HG03571 (cell line): ENCODE results near the gene ACMSD.

ENCODE experiments used
- ATAC-seq: cut with Tn5 transposase; IDR thresholded peaks from one replicate; pipeline ENCODE4 v1.9.1; 2021; ENCODE audit not compliant: unreplicated experiment

ACMSD gene

DNA sequence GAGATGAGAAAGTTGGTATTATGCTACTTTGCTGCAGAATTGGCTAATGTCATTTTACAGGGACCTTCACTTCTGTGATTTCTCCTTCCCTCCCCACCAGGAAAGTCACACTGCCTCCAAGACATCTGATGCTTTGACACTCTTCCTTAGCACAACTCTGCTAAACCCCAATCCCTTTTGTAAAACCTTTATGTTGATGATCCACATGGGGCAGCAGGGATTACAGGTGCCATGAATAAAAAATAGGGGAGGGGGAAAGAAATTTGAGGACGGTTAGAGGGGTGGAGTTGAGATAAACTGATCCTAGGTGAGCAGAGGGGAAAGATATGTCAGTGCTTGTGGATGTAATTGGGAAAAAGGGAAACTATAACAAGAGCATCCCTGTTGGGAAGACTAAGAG, 106.6 kb downstream of the ACMSD start:
- no peak for ATAC-seq

GRCh38 chr2:134946073-134946472, 107.7 kb downstream of the ACMSD start:
- no peak for ATAC-seq

DNA sequence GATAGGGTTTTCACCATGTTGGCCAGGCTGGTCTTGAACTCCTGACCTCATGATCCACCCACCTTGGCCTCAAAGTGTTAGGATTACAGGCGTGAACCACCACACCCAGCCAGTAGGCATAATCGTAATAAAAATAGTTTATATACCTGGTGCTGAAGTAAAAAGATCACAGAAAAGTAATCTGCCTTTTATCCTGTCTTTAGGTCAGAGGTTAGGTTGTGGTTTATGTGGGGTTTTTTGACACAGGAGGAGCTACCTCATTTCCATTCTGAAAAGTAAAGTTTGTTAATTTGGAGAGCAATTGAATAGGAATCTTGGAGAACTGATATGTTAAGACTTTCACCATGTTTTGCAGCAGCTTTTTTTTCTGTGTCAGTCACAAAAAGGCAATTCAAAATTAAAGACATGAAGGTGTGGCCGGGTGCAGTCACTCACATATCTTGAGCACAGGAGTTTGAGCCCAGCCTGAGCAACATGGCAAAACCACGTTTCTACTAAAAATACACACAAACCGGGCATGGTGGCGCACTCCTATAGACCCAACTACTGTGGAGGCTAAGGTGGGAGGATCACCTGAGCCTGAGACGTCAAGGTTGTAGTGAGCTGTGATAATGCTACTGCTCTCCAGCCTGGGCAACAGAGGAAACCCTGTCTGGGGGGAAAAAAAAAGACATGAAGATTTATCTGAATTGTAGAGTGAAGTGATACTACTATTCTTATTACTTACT, 111.7 kb downstream of the ACMSD start:
- ATAC-seq = no peak

GRCh38 chr2:134950886-134951285, 112.5 kb downstream of the ACMSD start:
- ATAC-seq = no peak
